Neuronal stem cell (in vitro differentiated cells): ENCODE results near the gene GAB1. TPM values are rescaled to one million over a fixed set of nuclear protein-coding genes. Genes with fewer than 3 reads are reported as not detected.

Experiments used
- DNase-seq: peaks from one replicate; pipeline ENCODE4 v3.0.0-alpha.2; 2013; ENCODE audit warnings: low spot score
- H2AFZ ChIP-seq: one replicate; pipeline ENCODE4 v1.6.1; 2013; ENCODE audit warnings: mild to moderate bottlenecking, low read length, inconsistent platforms
- H2AK5ac ChIP-seq: 2 replicates; pipeline ENCODE4 v1.6.1; 2013; ENCODE audit warnings: low read depth, mild to moderate bottlenecking, inconsistent platforms, low read length, moderate library complexity, mixed read lengths
- H2BK120ac ChIP-seq: 2 replicates; pipeline ENCODE4 v1.6.1; 2013; ENCODE audit warnings: low read depth, mild to moderate bottlenecking, inconsistent platforms, low read length, moderate library complexity, mixed read lengths
- H2BK12ac ChIP-seq: one replicate; pipeline ENCODE4 v1.6.1; 2013; ENCODE audit warnings: low read length, inconsistent platforms
- H2BK15ac ChIP-seq: 2 replicates; pipeline ENCODE4 v1.6.1; 2013; ENCODE audit warnings: mild to moderate bottlenecking, low read length, inconsistent platforms, mixed read lengths
- H2BK5ac ChIP-seq: one replicate; pipeline ENCODE4 v1.6.1; 2013; ENCODE audit warnings: inconsistent platforms, mild to moderate bottlenecking, low read length, moderate library complexity
- H3K14ac ChIP-seq: one replicate; pipeline ENCODE4 v1.6.1; 2013; ENCODE audit warnings: low read length, inconsistent platforms
- H3K18ac ChIP-seq: 2 replicates; pipeline ENCODE4 v1.6.1; 2013; ENCODE audit warnings: low read length, inconsistent platforms
- H3K23ac ChIP-seq: 2 replicates; pipeline ENCODE4 v1.6.1; 2013; ENCODE audit warnings: low read depth, mild to moderate bottlenecking, mixed read lengths, low read length, inconsistent platforms; ENCODE audit not compliant: poor library complexity
- H3K27ac ChIP-seq: replicated peaks from 3 replicates; pipeline ENCODE4 v1.5.1; 2013; ENCODE audit warnings: low read length, inconsistent platforms
- H3K27me3 ChIP-seq, 3 experiments: 2 replicates each; pipeline ENCODE4 v1.6.1; 2013; ENCODE audit warnings: low read length in 3 of 3, mild to moderate bottlenecking in 2 of 3, inconsistent platforms in 1 of 3, low read depth in 1 of 3, mixed read lengths in 1 of 3, moderate library complexity in 1 of 3; ENCODE audit not compliant: control insufficient read depth in 3 of 3, insufficient read depth in 3 of 3
- H3K36me3 ChIP-seq, 2 donors: replicated peaks in 1 of 2; 2 replicates each; pipeline ENCODE4 v1.6.1; 2013; ENCODE audit warnings: low read length in 2 of 2; ENCODE audit not compliant: control insufficient read depth in 2 of 2, insufficient read depth in 2 of 2
- H3K4ac ChIP-seq: 2 replicates; pipeline ENCODE4 v1.6.1; 2013; ENCODE audit warnings: inconsistent platforms, mild to moderate bottlenecking, low read length, moderate library complexity
- H3K4me1 ChIP-seq, 2 donors: 1 replicate in 1 of 2; 2 replicates in 1 of 2; pipeline ENCODE4 v1.6.1; 2013; ENCODE audit warnings: low read length in 2 of 2, low read depth in 1 of 2; ENCODE audit not compliant: control insufficient read depth in 2 of 2, insufficient read depth in 1 of 2
- H3K4me2 ChIP-seq: one replicate; pipeline ENCODE4 v1.6.1; 2013; ENCODE audit warnings: mild to moderate bottlenecking, low read length, inconsistent platforms; ENCODE audit not compliant: insufficient read depth, poor library complexity, severe bottlenecking
- H3K4me3 ChIP-seq, 2 donors: 2 replicates each; pipeline ENCODE4 v1.5.1; 2013; ENCODE audit warnings: low read length in 2 of 2, mild to moderate bottlenecking in 2 of 2, inconsistent platforms in 1 of 2, moderate library complexity in 1 of 2
- H3K79me1 ChIP-seq: one replicate; pipeline ENCODE4 v1.6.1; 2013; ENCODE audit warnings: low read depth, mild to moderate bottlenecking, inconsistent platforms, low read length, moderate library complexity
- H3K9ac ChIP-seq: one replicate; pipeline ENCODE4 v1.6.1; 2013; ENCODE audit warnings: mild to moderate bottlenecking, low read depth, low read length, inconsistent platforms; ENCODE audit not compliant: poor library complexity
- H3K9me3 ChIP-seq, 2 donors: replicated peaks in 1 of 2; 2 replicates each; pipeline versions ENCODE3 to v1.6.1; 2013; ENCODE audit warnings: low read length in 2 of 2, mild to moderate bottlenecking in 2 of 2, inconsistent platforms in 1 of 2, low read depth in 1 of 2, mixed read lengths in 1 of 2, moderate library complexity in 1 of 2; ENCODE audit not compliant: control insufficient read depth in 2 of 2, insufficient read depth in 1 of 2
- H4K8ac ChIP-seq: one replicate; pipeline ENCODE4 v1.6.1; 2013; ENCODE audit warnings: low read depth, mild to moderate bottlenecking, inconsistent platforms, low read length, moderate library complexity
- H4K91ac ChIP-seq: one replicate; pipeline ENCODE4 v1.6.1; 2013; ENCODE audit warnings: low read length, low read depth, mild to moderate bottlenecking, inconsistent platforms; ENCODE audit not compliant: poor library complexity
- WGBS, 2 donors: extraction: QIAGEN DNeasy Blood & Tissue Kit; methylation state at CpG; one replicate each; pipeline ENCODE4 v1.1.7; 2013; ENCODE audit warnings: missing lambda C conversion rate in 2 of 2, mixed read lengths in 1 of 2; ENCODE audit not compliant: insufficient read length in 2 of 2, insufficient replicate concordance in 1 of 2; ENCODE audit errors: extremely low coverage in 2 of 2; 5-methylcytosine and 5-hydroxymethylcytosine counted together
- small RNA-seq: library from polyadenylated mRNA; stranded (forward); fragments of <200 nt; extraction: miRNeasy Mini kit (QIAGEN cat#:217004); gene quantifications from one replicate; pipeline ENCODE3, GENCODE V24; 2013; ENCODE audit not compliant: insufficient read depth

GAB1 gene

GRCh38 chr4:143517764-143518163 lies 181.1 kb downstream of the GAB1 start:
- no peak overlapping the region for H3K23ac ChIP-seq
- DNase-seq = no peak
- no peak overlapping the region for H2BK15ac ChIP-seq
- H2BK12ac ChIP-seq = no peak overlapping the region
- H3K79me1 ChIP-seq = no peaks in the 10 kb centered on the region
- H3K18ac ChIP-seq = no peak overlapping the region
- no peak overlapping the region for H3K4ac ChIP-seq
- peaks cover 4 to 76% of the 10 kb centered on the region in 2 donors for H3K36me3 ChIP-seq
- H2AFZ ChIP-seq = no peak overlapping the region
- no peak overlapping the region for H2AK5ac ChIP-seq
- H3K9ac ChIP-seq = no peak overlapping the region
- H4K91ac ChIP-seq = no peak overlapping the region
- no peak overlapping the region for H3K14ac ChIP-seq
- no peak overlapping the region for H3K4me2 ChIP-seq
- H3K4me1 ChIP-seq = peaks cover 2 to 4% of the 10 kb centered on the region in 2 donors
- WGBS, 2 donors = no CpG with 5 or more reads among the region's 2 CpGs
- no peak overlapping the region for H4K8ac ChIP-seq
- peaks cover 0 to 4% of the 10 kb centered on the region in 2 donors for H3K9me3 ChIP-seq
- H3K27me3 ChIP-seq = no peaks in the 10 kb centered on the region
- no peak overlapping the region for H3K4me3 ChIP-seq
- no peak overlapping the region for H2BK120ac ChIP-seq
- H2BK5ac ChIP-seq = no peak overlapping the region
- H3K27ac ChIP-seq = no peak overlapping the region

Small RNA genes lying within 50 kb of the gene (small RNA-seq; reads per million reads assigned to genes)
- gene MIR3139 (6.7 reads per million, percentile 37 among the genes with 10 or more reads in this experiment), gene RF00019 (not detected)
